GM12878 (cell line): ENCODE data around the gene NFE2L2. TPM values are rescaled to one million over a fixed set of nuclear protein-coding genes. Genes with fewer than 3 reads are reported as not detected.
A peak's percentile ranks its signal among the peaks of the same experiment; 100 is the strongest.

Experiments used
- ATAC-seq: fragments of 200-7000 bp; cut with Tn5 transposase; 3 replicates; pipeline ENCODE4 v1.9.1; 2020; ENCODE audit warnings: mild to moderate bottlenecking, moderate library complexity
- BruUV-seq: library from RNA; stranded (reverse); fragments of 400-500 nt; replicated peaks from 2 replicates; lab custom pipeline; 2021; lab: Mats Ljungman, UMichigan
- CTCF ChIA-PET: fragments of 300-600 bp; sonication (Branson Sonifier 250); formaldehyde crosslinking; extraction: SDS; loops from one replicate; lab custom pipeline; 2021; ENCODE audit warnings: inconsistent platforms; lab: Yijun Ruan, JAX
- POLR2A ChIA-PET: fragments of 350-600 bp; formaldehyde crosslinking; extraction: SDS; loops from one replicate; lab custom pipeline; 2021; ENCODE audit warnings: inconsistent platforms; lab: Charles Lee
- RAD21 ChIA-PET: fragments of 300-600 bp; sonication (Branson Sonifier 250); formaldehyde crosslinking; loops from one replicate; lab custom pipeline; 2023; ENCODE audit warnings: antibody characterized with exemption; ENCODE audit not compliant: unreplicated experiment; lab: Charles Lee
- SMC1A ChIA-PET: fragments of 300-600 bp; sonication (Branson Sonifier 250); formaldehyde crosslinking; loops from one replicate; lab custom pipeline; 2023; ENCODE audit not compliant: unreplicated experiment, uncharacterized antibody; lab: Charles Lee
- DNase-seq: peaks from one replicate; pipeline ENCODE4 v3.0.0-alpha.2; 2011; ENCODE audit warnings: low read depth, low spot score
- FAIRE-seq: peaks from 3 replicates; lab custom pipeline; 2011; peaks lifted over from hg19 to GRCh38; lab: Jason Lieb, UNC
- H2AFZ ChIP-seq: 2 replicates; pipeline ENCODE4 v1.6.0; 2011; ENCODE audit warnings: low read depth, low read length, control low read depth; ENCODE audit not compliant: control insufficient read depth
- H3K27ac ChIP-seq: 2 replicates; pipeline ENCODE4 v1.5.1; 2011; ENCODE audit warnings: control low read depth; ENCODE audit not compliant: control insufficient read depth, insufficient read depth
- H3K27me3 ChIP-seq, 2 experiments: replicated peaks in 1 of 2; 2 replicates each; pipeline versions ENCODE4 v1.6.0 to v1.6.1; 2011; ENCODE audit warnings: low read length in 1 of 2; ENCODE audit not compliant: control insufficient read depth in 2 of 2, insufficient read depth in 2 of 2
- H3K36me3 ChIP-seq, 2 experiments: 2 replicates each; pipeline ENCODE4 v1.5.1; 2011; ENCODE audit warnings: low read length in 1 of 2; ENCODE audit not compliant: control insufficient read depth in 2 of 2, insufficient read depth in 2 of 2
- H3K4me1 ChIP-seq: 2 replicates; pipeline ENCODE4 v1.6.1; 2011; ENCODE audit warnings: mild to moderate bottlenecking, low read length, moderate library complexity, mixed read lengths; ENCODE audit not compliant: control insufficient read depth, insufficient read depth
- H3K4me2 ChIP-seq: 2 replicates; pipeline ENCODE4 v1.6.0; 2011; ENCODE audit warnings: control low read depth; ENCODE audit not compliant: control insufficient read depth, insufficient read depth
- H3K4me3 ChIP-seq: fragments of 200-600 bp; sonication (generic); 2 replicates; pipeline ENCODE4 v1.5.1; 2016
- H3K79me2 ChIP-seq: 2 replicates; pipeline ENCODE4 v1.6.0; 2011; ENCODE audit warnings: low read length; ENCODE audit not compliant: control insufficient read depth, insufficient read depth
- H3K9ac ChIP-seq: 2 replicates; pipeline ENCODE4 v1.8.0; 2011; ENCODE audit warnings: low read length, control low read depth, mixed read lengths; ENCODE audit not compliant: control insufficient read depth, insufficient read depth
- H3K9me3 ChIP-seq: replicated peaks from 3 replicates; pipeline ENCODE4 v1.5.1; 2011; ENCODE audit warnings: mild to moderate bottlenecking, low read length; ENCODE audit not compliant: control insufficient read depth, insufficient read depth
- H4K20me1 ChIP-seq: 2 replicates; pipeline ENCODE4 v1.6.0; 2011; ENCODE audit not compliant: control insufficient read depth, insufficient read depth
- ASH2L ChIP-seq: fragments of 300-600, 200-600 bp; sonication (generic); IDR thresholded peaks from 2 replicates; pipeline ENCODE4 v1.6.1; 2017; ENCODE audit warnings: low read depth, mild to moderate bottlenecking, borderline replicate concordance
- ATF7 ChIP-seq: fragments of 450-650 bp; IDR thresholded peaks from 2 replicates; pipeline ENCODE4 v1.6.1; 2016; ENCODE audit warnings: low read depth, mild to moderate bottlenecking
- BCL11A ChIP-seq: IDR thresholded peaks from 2 replicates; pipeline ENCODE4 v1.6.1; 2011; ENCODE audit warnings: low read depth, low read length
- BHLHE40 ChIP-seq, 2 experiments: fragments of 450-650 bp in 1 of 2; IDR thresholded peaks; 2 replicates each; pipeline ENCODE4 v1.6.1; 2011 to 2017; ENCODE audit warnings: low read depth in 2 of 2, borderline replicate concordance in 1 of 2, improper control_type of control experiment in 1 of 2, low read length in 1 of 2, mild to moderate bottlenecking in 1 of 2
- DPF2 ChIP-seq: fragments of 450-650 bp; IDR thresholded peaks from 2 replicates; pipeline ENCODE4 v1.6.1; 2017; ENCODE audit warnings: mild to moderate bottlenecking
- EZH2 ChIP-seq: IDR thresholded peaks from 2 replicates; pipeline ENCODE4 v1.6.1; 2012; ENCODE audit warnings: low read depth, mild to moderate bottlenecking, control low read depth, inconsistent platforms, low read length, borderline replicate concordance; ENCODE audit not compliant: control insufficient read depth
- HCFC1 ChIP-seq: fragments of 150-350 bp; IDR thresholded peaks from 2 replicates; pipeline ENCODE4 v1.6.1; 2014; ENCODE audit warnings: low read length
- HDAC6 ChIP-seq: fragments of 200-600 bp; sonication (generic); IDR thresholded peaks from one replicate; pipeline ENCODE4 v1.8.0; 2017; ENCODE audit warnings: antibody characterized with exemption; ENCODE audit not compliant: unreplicated experiment
- LARP7 ChIP-seq: fragments of 450-650 bp; IDR thresholded peaks from 2 replicates; pipeline ENCODE4 v1.6.1; 2017; ENCODE audit warnings: mild to moderate bottlenecking
- MEF2A ChIP-seq: IDR thresholded peaks from 2 replicates; pipeline ENCODE4 v1.6.1; 2011; ENCODE audit warnings: low read depth, mild to moderate bottlenecking, low read length, moderate library complexity; ENCODE audit not compliant: insufficient read depth
- MXI1 ChIP-seq: fragments of 150-350 bp; IDR thresholded peaks from 2 replicates; pipeline ENCODE4 v1.6.1; 2011; ENCODE audit warnings: low read depth, mild to moderate bottlenecking, inconsistent platforms, low read length, improper control_type of control experiment
- SRF ChIP-seq, 2 experiments: IDR thresholded peaks; 2 replicates each; pipeline ENCODE4 v1.6.1; 2011; ENCODE audit warnings: low read depth in 2 of 2, low read length in 2 of 2, mild to moderate bottlenecking in 1 of 2, moderate library complexity in 1 of 2
- ZBED1 ChIP-seq: IDR thresholded peaks from 2 replicates; pipeline ENCODE4 v1.6.1; 2016; ENCODE audit warnings: borderline replicate concordance
- ZNF622 ChIP-seq: fragments of 450-650 bp; IDR thresholded peaks from 2 replicates; pipeline ENCODE4 v1.6.1; 2017; ENCODE audit warnings: mild to moderate bottlenecking, inconsistent platforms
- WGBS: methylation state at CpG from one replicate; pipeline ENCODE4 v1.1.6; 2016; ENCODE audit warnings: low lambda C conversion rate; ENCODE audit not compliant: insufficient replicate concordance, insufficient coverage; ENCODE audit errors: missing lambda C conversion rate; 5-methylcytosine and 5-hydroxymethylcytosine counted together
- in situ Hi-C: fragments of 300-500 bp; cut with MboI; formaldehyde crosslinking; loops from 9 replicates; pipeline ENCODE4 v1.14.3; 2018; ENCODE audit warnings: mixed read lengths
- intact Hi-C: fragments of 100-400 bp; cut with micrococcal nuclease; formaldehyde crosslinking; loops from one replicate; pipeline ENCODE4 v1.14.2; 2022; ENCODE audit not compliant: unreplicated experiment
- polyA plus RNA-seq, 11 experiments: library from polyadenylated mRNA; depleted of rRNA in 4 of 11; unstranded in 6 of 11; stranded (reverse) in 5 of 11; fragments of >200 nt; fragmentation: Nextera tagmentation in 4 of 11; fragmentation: Illumina TruSeq in 1 of 11; extraction: Ambion mirVana in 4 of 11; extraction: Trizol in 1 of 11; gene quantifications; 1 replicate in 1 of 11; 2 replicates in 10 of 11; pipeline versions ENCODE4 v1.2.1 to v1.2.3, GENCODE V29; 2011 to 2016; ENCODE audit warnings: inconsistent platforms in 2 of 11, missing spikeins in 2 of 11, low read depth in 1 of 11
- total RNA-seq, 4 experiments: library from RNA; depleted of rRNA in 3 of 4; stranded (reverse); fragments of >200 nt in 3 of 4; fragmentation: Illumina TruSeq in 1 of 4; extraction: Trizol in 1 of 4; gene quantifications; 2 replicates each; pipeline versions ENCODE4 v1.2.1 to v1.2.3, GENCODE V29; 2013 to 2021
- TF ChIP-seq, protein P1 (sequence below): IDR thresholded peaks from 2 replicates; pipeline ENCODE4 v1.6.1; 2012; ENCODE audit warnings: low read depth, low read length, improper control_type of control experiment
- TF ChIP-seq, protein P2 (sequence below): fragments of 450-650 bp; IDR thresholded peaks from 2 replicates; pipeline ENCODE4 v1.6.1; 2017; ENCODE audit warnings: borderline replicate concordance
- TF ChIP-seq, protein P3 (sequence below): IDR thresholded peaks from 2 replicates; pipeline ENCODE4 v1.6.1; 2011; ENCODE audit warnings: low read depth, low read length, improper control_type of control experiment, borderline replicate concordance
- TF ChIP-seq, protein P4 (sequence below): IDR thresholded peaks from 2 replicates; pipeline ENCODE4 v1.6.1; 2012; ENCODE audit warnings: low read length, inconsistent platforms

The NFE2L2 gene
- total and polyA plus RNA-seq, 10 of the 15 experiments (the other 5 are each of a cell fraction or from before 2014, with no cell fraction given), result 18.4 to 69.8 (median 37.1) TPM

DNA sequence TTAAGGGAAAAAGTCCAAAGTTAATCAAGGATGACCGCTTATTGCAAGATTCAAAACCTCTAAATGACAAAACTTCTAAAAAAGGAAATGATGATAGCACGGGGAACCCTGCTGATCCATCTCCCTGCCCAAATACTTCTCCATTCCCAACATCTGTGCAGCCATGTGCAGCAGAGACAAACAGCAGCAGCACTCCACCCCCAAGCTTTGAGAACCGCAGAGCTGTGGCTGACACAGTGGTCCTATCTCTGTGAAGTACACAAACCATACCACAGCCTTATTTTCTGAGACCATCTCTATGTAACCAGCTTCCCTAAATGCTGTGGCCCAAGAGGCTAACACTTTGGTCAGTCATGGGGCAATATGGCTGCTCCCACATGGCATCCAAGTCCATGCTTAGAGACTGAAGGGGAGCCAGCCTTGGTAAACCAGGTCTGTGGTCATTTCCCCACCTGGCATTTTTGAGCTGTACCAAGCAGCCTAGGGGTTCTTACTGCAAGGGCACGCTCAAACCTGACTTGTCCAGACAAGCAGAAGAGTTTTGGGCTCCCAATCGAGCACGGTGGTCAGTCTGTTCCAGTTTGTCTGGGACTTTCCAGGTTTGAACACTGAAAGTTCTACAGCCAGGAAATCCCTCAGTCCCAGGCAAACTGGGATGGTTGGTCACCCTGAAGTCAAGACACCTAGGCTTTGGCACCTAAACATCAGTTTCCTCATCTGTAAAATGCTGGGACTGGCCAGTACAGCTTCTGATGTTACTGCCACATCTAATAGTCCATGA lies 17.1 kb upstream of the NFE2L2 start:
- Histone ChIP-seq H2AFZ (peak overlapping the region; percentile 75), H3K4me1 (peaks cover 20% of the 10 kb centered on the region), H3K4me3 (no peak overlapping the region), H3K27ac (peak overlapping the region; percentile 78), H4K20me1 (no peaks in the 10 kb centered on the region), H3K9ac (no peak overlapping the region), H3K4me2 (peak overlapping the region; percentile 31), H3K79me2 (no peaks in the 10 kb centered on the region), H3K27me3 (no peaks in the 10 kb centered on the region), H3K9me3 (no peaks in the 10 kb centered on the region), H3K36me3 (no peaks in the 10 kb centered on the region)
- DNase-seq (peak; percentile 64), FAIRE-seq (peak; percentile 61), ATAC-seq (peak; percentile 76)
- no TSS peak for BruUV-seq
- RAD21 ChIA-PET, result interaction anchor here (0.6 to 5.8 kb wide), 9 partner anchors 9 to 491 kb away, joined by 3 to 52 read pairs (median 4); partner anchors contain the start of genes AGPS and NFE2L2
- WGBS, result under 1% methylated on average over 6 of the region's 6 CpGs
- in situ Hi-C loops, result no loop called here
- intact Hi-C loops, result loop anchor here (2.0 kb wide), 1 partner anchor 17 kb away; the partner anchor contains the start of gene NFE2L2
- SMC1A ChIA-PET, result interaction anchor here (1.1 to 9.1 kb wide), 13 partner anchors 10 to 117 kb away, joined by 3 to 94 read pairs (median 4); partner anchors contain the start of genes AGPS and NFE2L2
- POLR2A ChIA-PET, result interaction anchor here (0.6 to 6.0 kb wide), 11 partner anchors 9 to 112 kb away, joined by 3 to 76 read pairs (median 4); partner anchors contain the start of genes HNRNPA3 and NFE2L2
- CTCF ChIA-PET, result interaction anchor here (0.9 to 6.8 kb wide), 16 partner anchors 7 to 630 kb away, joined by 3 to 95 read pairs (median 6); partner anchors contain the start of gene NFE2L2
- 0 out of 2 replicates have a peak, but pooled peaks have one; percentile 5 for TF ChIP-seq DPF2
- TF ChIP-seq, protein P1, sequence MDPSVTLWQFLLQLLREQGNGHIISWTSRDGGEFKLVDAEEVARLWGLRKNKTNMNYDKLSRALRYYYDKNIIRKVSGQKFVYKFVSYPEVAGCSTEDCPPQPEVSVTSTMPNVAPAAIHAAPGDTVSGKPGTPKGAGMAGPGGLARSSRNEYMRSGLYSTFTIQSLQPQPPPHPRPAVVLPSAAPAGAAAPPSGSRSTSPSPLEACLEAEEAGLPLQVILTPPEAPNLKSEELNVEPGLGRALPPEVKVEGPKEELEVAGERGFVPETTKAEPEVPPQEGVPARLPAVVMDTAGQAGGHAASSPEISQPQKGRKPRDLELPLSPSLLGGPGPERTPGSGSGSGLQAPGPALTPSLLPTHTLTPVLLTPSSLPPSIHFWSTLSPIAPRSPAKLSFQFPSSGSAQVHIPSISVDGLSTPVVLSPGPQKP, result no peak
- TF ChIP-seq ATF7, result peak; percentile 58
- TF ChIP-seq ZNF622, result no peak
- TF ChIP-seq ZBED1, result peak; percentile 60; the same call in 1 of the 2 replicates
- peak; percentile 88 for TF ChIP-seq MEF2A
- TF ChIP-seq, protein P2, sequence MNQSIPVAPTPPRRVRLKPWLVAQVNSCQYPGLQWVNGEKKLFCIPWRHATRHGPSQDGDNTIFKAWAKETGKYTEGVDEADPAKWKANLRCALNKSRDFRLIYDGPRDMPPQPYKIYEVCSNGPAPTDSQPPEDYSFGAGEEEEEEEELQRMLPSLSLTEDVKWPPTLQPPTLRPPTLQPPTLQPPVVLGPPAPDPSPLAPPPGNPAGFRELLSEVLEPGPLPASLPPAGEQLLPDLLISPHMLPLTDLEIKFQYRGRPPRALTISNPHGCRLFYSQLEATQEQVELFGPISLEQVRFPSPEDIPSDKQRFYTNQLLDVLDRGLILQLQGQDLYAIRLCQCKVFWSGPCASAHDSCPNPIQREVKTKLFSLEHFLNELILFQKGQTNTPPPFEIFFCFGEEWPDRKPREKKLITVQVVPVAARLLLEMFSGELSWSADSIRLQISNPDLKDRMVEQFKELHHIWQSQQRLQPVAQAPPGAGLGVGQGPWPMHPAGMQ, result peak; percentile 58; the same call in 1 of the 2 replicates
- no peak for TF ChIP-seq LARP7
- no peak for TF ChIP-seq ASH2L
- TF ChIP-seq BHLHE40 (IDR thresholded peaks at IDR 0.05; ENCODE audit: borderline replicate concordance in 1 of 2, low read depth in 2 of 2, low read length in 1 of 2), result peak in 1 of 2 experiments; percentile 40; a peak in 1 of 4 replicates
- TF ChIP-seq BCL11A, result peak; percentile 21; the same call in 1 of the 2 replicates
- no peak for TF ChIP-seq HCFC1
- TF ChIP-seq, protein P3, sequence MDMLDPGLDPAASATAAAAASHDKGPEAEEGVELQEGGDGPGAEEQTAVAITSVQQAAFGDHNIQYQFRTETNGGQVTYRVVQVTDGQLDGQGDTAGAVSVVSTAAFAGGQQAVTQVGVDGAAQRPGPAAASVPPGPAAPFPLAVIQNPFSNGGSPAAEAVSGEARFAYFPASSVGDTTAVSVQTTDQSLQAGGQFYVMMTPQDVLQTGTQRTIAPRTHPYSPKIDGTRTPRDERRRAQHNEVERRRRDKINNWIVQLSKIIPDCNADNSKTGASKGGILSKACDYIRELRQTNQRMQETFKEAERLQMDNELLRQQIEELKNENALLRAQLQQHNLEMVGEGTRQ, result no peak
- no peak for TF ChIP-seq EZH2
- TF ChIP-seq MXI1, result no peak
- no peak for TF ChIP-seq HDAC6
- peak in 1 of 2 experiments; percentile 21; a peak in 1 of 4 replicates for TF ChIP-seq SRF (IDR thresholded peaks at IDR 0.05; ENCODE audit: low read depth in 2 of 2, low read length in 2 of 2)
- TF ChIP-seq, protein P4, sequence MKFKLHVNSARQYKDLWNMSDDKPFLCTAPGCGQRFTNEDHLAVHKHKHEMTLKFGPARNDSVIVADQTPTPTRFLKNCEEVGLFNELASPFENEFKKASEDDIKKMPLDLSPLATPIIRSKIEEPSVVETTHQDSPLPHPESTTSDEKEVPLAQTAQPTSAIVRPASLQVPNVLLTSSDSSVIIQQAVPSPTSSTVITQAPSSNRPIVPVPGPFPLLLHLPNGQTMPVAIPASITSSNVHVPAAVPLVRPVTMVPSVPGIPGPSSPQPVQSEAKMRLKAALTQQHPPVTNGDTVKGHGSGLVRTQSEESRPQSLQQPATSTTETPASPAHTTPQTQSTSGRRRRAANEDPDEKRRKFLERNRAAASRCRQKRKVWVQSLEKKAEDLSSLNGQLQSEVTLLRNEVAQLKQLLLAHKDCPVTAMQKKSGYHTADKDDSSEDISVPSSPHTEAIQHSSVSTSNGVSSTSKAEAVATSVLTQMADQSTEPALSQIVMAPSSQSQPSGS, result peak; percentile 71; the same call in 1 of the 2 replicates
